Ectodermal cell (in vitro differentiated cells): ENCODE data around the gene CFC1B. TPM values are rescaled to one million over a fixed set of nuclear protein-coding genes. Genes with fewer than 3 reads are reported as not detected.
"Not testable (repeated sequence)": the region's sequence is repeated elsewhere in the genome, so short reads cannot be mapped to it uniquely, and the experiment has no call there.

Experiments
- H3K27ac ChIP-seq: 2 replicates; pipeline ENCODE4 v1.7.0; 2013; ENCODE audit warnings: mild to moderate bottlenecking, low read depth, low read length; ENCODE audit not compliant: insufficient read depth, poor library complexity, severe bottlenecking
- H3K27me3 ChIP-seq: 2 replicates; pipeline ENCODE4 v1.7.0; 2013; ENCODE audit warnings: mild to moderate bottlenecking, low read length; ENCODE audit not compliant: insufficient read depth, control insufficient read depth, poor library complexity, severe bottlenecking
- H3K36me3 ChIP-seq: one replicate; pipeline ENCODE4 v1.7.0; 2013; ENCODE audit warnings: low read length; ENCODE audit not compliant: control insufficient read depth, insufficient read depth
- H3K4me1 ChIP-seq: one replicate; pipeline ENCODE4 v1.7.0; 2013; ENCODE audit warnings: low read length; ENCODE audit not compliant: control insufficient read depth, insufficient read depth
- H3K4me3 ChIP-seq: 2 replicates; pipeline ENCODE4 v1.7.0; 2013; ENCODE audit warnings: low read depth, low read length, control low read depth; ENCODE audit not compliant: insufficient read depth
- H3K9me3 ChIP-seq: 2 replicates; pipeline ENCODE4 v1.7.0; 2013; ENCODE audit warnings: mild to moderate bottlenecking, low read length, moderate library complexity; ENCODE audit not compliant: control insufficient read depth
- WGBS, 2 experiments: methylation state at CpG; one replicate each; pipeline ENCODE4 v1.1.7; 2013; ENCODE audit warnings: missing lambda C conversion rate in 2 of 2; 5-methylcytosine and 5-hydroxymethylcytosine counted together
- polyA plus RNA-seq, 4 experiments: library from polyadenylated mRNA; stranded (reverse); fragments of 50-300 nt; gene quantifications; one replicate each; pipeline ENCODE4 v1.2.3, GENCODE V29; 2013

Gene CFC1B
- 0.67 TPM for polyA plus RNA-seq (2013, experiment 1 of 4)
- polyA plus RNA-seq (2013, experiment 2 of 4), result not detected
- 0.21 TPM for polyA plus RNA-seq (2013, experiment 3 of 4)
- polyA plus RNA-seq (2013, experiment 4 of 4), result not detected

- not testable (repeated sequence) for H3K36me3 ChIP-seq, H3K9me3 ChIP-seq, H3K27me3 ChIP-seq, H3K4me3 ChIP-seq, H3K4me1 ChIP-seq, H3K27ac ChIP-seq
- no CpG with 5 or more reads among the region's 7 CpGs for WGBS, 2 experiments
Observed at GRCh38 chr2:130520992-130521391, at the start of gene CFC1B. Gene CFC1B (plus strand): TSS chr2:130521222. CDS start chr2:130521485, 263 bp downstream.

DNA sequence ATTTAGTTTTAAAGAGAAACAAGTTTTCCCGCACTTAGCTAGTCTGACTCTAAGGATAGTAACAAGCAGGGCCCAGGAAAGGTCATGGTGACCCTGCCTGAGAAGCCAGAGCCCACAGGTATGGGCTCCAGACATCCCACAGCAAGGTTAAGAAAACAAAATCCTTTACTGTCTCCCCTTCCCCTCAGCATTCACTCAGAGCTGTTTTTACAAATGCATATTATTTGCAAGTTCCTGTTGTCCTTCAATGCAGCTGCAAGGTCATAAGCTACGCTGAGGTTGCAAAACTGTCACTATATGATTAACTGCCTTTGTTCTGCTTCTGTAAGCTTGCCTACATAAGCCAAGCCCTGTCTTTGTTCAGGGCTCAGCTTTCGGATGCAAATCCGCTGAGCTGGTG, 29.9 kb upstream of the CFC1B start:
- H3K27me3 ChIP-seq, H3K4me3 ChIP-seq, H3K4me1 ChIP-seq, H3K27ac ChIP-seq, H3K36me3 ChIP-seq, H3K9me3 ChIP-seq: not testable (repeated sequence)
- WGBS, 2 experiments, result 44% methylated on average over 3 of the region's 4 CpGs; no CpG with 5 or more reads in 1 of the 2 experiments

DNA sequence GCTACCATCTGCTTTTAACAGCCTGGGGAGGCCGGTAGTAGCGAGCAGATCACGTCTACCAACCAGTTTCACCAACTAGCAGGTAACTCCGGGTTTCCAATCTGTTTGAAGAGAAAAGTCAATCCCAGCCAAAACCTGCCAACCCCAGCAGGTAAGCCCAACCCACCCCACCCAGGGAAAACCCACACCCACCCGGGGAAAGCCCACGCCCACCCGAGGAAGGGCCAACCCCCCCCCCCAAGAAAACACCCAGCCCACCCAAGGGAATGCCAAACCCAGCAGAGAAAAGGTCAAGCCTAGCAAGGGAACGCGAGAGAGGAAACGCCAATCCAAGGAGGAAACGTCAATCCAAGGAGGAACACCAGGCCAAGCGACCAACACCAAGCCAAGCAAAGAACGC, 11.8 kb upstream of the CFC1B start, which contains the start of gene POTEI:
TSS of gene POTEI (minus strand) at position 101 of the 400 bp plus-strand sequence. CDS start at position 8, 93 bp downstream.
- not testable (repeated sequence) for H3K27ac ChIP-seq, H3K4me3 ChIP-seq, H3K36me3 ChIP-seq, H3K9me3 ChIP-seq, H3K27me3 ChIP-seq, H3K4me1 ChIP-seq
- no CpG with 5 or more reads among the region's 13 CpGs for WGBS, 2 experiments

DNA sequence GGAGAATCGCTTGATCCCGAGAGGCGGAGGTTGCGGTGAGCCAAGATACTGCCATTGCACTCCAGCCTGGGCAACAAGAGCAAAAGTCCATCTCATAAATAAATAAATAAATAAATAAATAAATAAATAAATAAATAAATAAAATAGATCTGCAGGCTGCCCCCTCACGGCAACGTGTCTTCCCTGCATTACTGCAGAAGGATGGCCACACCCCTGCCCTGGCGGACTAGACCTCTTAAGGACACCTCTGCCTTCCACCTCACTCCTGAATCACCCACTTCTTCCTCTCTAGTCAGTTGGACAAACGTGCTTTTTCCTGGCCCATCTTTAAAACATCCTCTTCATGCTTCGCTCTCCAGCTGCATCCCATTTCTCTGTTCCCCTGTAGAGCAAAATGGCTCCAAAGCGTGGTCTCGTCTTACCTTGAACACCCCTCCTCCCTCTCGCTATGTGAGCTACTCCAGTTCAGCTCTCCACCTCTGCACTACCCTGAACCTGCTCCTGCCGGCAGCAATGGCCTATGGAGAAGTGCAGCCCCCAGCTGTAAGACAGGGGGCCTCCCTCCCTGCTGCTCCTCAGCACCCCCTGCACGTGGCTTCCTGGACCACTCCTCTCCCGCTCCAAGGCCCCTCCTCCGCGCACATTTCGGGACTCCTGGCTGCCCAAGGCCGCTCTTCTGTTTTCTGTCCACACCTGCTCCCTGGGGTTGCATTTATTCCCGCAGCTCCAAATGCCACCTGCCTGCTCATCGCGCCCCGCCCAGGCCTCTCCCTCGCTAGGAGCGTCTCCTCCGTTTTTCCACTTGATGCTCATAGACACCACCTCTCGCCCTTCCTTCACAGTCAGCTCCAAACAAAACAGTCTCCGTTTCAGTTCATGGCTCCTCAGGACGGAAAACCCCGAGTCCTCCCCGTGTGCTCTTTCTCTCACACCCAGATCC, 9.9 kb upstream of the CFC1B start:
- H3K27me3 ChIP-seq, H3K9me3 ChIP-seq: not testable (repeated sequence)
- WGBS, 2 experiments, result no CpG with 5 or more reads among the region's 31 CpGs

GRCh38 chr2:130511747-130512451, 9.1 kb upstream of the CFC1B start:
- not testable (repeated sequence) for H3K27ac ChIP-seq, H3K36me3 ChIP-seq, H3K27me3 ChIP-seq, H3K4me1 ChIP-seq, H3K9me3 ChIP-seq, H3K4me3 ChIP-seq
- 85 to 97% methylated on average over 3 of the region's 17 CpGs for WGBS, 2 experiments

More for the DNA sequence above, 9.9 kb upstream of the CFC1B start:
- not testable (repeated sequence) for H3K36me3 ChIP-seq, H3K4me1 ChIP-seq, H3K27ac ChIP-seq, H3K4me3 ChIP-seq

DNA sequence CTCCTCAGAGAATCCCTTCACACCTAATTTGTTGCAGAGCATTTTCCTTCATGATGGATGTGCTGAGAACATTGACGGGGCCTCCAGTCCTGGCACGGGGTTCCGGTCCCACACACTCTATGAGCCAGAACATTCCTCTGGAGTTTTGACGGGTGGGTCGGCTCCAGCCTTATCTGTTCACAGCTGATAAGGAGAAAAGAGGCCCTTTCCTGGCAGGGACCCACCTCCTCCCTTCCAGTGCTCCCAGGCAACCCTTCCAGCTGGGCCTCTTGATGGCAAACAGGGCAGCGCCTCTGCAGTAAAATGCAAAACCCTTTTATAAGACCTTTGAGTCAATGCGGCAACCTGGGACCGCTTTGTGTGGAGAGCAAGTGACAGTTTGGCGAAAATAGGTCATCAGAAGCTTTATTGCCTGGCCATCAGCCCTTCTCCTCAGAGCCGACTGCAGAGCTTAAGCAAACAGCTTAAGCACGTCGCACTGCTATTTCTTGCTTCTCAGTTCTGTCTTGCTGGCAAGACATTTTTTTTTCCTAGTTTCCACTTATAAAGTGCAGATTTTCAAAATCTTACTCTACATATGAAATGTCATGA, 2.4 kb upstream of the CFC1B start:
- H3K4me3 ChIP-seq, result not testable (repeated sequence)

DNA sequence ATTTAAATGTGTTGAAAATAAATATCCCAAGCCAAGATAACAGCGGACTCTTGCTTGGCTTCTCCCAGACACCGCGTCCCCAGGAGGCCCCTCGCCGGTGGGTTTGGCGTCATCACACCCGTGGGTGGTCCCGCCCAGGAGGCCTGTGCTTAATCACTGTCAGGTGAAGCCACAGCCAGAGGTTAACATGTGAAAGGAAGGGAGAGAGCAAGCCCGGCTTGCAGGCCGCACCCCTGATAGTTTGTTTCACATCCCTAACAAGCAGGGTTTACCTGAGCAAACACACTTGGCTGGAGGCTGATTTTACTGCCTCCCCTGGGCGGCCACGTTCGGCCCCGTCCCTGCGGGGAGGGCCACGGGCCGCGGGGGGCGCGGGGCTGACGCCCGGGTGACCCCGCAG, 1.4 kb downstream of the CFC1B start:
- not testable (repeated sequence) for H3K27me3 ChIP-seq, H3K27ac ChIP-seq, H3K36me3 ChIP-seq, H3K4me3 ChIP-seq, H3K4me1 ChIP-seq, H3K9me3 ChIP-seq
- no CpG with 5 or more reads among the region's 23 CpGs for whole genome bisulfite sequencing, 2 experiments

More for the DNA sequence above, 2.4 kb upstream of the CFC1B start:
- H3K27me3 ChIP-seq, H3K9me3 ChIP-seq, H3K36me3 ChIP-seq, H3K27ac ChIP-seq, H3K4me1 ChIP-seq: not testable (repeated sequence)
- WGBS, 2 experiments, result no CpG with 5 or more reads among the region's 12 CpGs

GRCh38 chr2:130527365-130527967, 6.4 kb downstream of the CFC1B start:
- not testable (repeated sequence) for H3K36me3 ChIP-seq, H3K4me1 ChIP-seq, H3K4me3 ChIP-seq, H3K27me3 ChIP-seq, H3K9me3 ChIP-seq, H3K27ac ChIP-seq
- WGBS, 2 experiments, result no CpG with 5 or more reads among the region's 40 CpGs

DNA sequence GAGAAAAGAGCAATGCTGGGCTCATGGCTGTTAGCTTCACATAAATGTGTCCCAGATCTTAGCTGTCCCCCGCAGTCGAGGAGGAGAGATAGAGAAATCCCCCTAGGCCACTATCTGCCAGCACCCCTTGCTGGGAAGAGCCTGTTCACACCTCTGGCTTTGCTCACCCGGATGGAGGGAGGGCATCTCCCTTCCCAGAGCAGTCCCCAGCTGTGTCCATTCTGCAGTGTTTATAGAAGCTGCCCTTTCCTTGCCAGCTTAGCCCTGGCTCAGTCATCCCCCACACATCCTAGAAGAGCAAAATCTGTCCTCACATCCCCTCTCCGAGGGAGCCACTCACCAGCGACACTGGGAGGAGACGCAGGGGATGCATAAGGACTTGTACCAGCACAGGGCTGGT, 8.5 kb downstream of the CFC1B start:
- H3K27me3 ChIP-seq, H3K36me3 ChIP-seq, H3K4me1 ChIP-seq, H3K9me3 ChIP-seq, H3K27ac ChIP-seq, H3K4me3 ChIP-seq: not testable (repeated sequence)
- no CpG with 5 or more reads among the region's 6 CpGs for WGBS, 2 experiments

GRCh38 chr2:130530212-130530611, 9.2 kb downstream of the CFC1B start:
- not testable (repeated sequence) for H3K4me1 ChIP-seq, H3K27ac ChIP-seq, H3K36me3 ChIP-seq, H3K4me3 ChIP-seq, H3K27me3 ChIP-seq, H3K9me3 ChIP-seq
- no CpG with 5 or more reads among the region's 4 CpGs for WGBS, 2 experiments
